Ovary (tissue), 3 donors: ENCODE data around the gene OBP2B.

Experiments used
- EP300 ChIP-seq: sonication (generic); formaldehyde crosslinking; IDR thresholded peaks from one replicate; pipeline ENCODE4 v1.6.1; 2017; ENCODE audit warnings: antibody characterized with exemption
- POLR2A ChIP-seq: fragments of 450-650 bp; IDR thresholded peaks from one replicate; pipeline ENCODE4 v1.6.1; 2017; ENCODE audit warnings: antibody characterized with exemption, mild to moderate bottlenecking, moderate library complexity
- TF ChIP-seq, protein P1 (sequence below), 3 donors: fragments of 450-650 bp in 2 of 3; fragments of 200-600 bp in 1 of 3; IDR thresholded peaks; one replicate each; pipeline versions ENCODE4 v1.5.1 to v1.8.0; 2016 to 2022; ENCODE audit warnings: antibody characterized with exemption in 3 of 3, mild to moderate bottlenecking in 1 of 3
- donor health status: DM: no; HTN: no; CAD: no.

DNA sequence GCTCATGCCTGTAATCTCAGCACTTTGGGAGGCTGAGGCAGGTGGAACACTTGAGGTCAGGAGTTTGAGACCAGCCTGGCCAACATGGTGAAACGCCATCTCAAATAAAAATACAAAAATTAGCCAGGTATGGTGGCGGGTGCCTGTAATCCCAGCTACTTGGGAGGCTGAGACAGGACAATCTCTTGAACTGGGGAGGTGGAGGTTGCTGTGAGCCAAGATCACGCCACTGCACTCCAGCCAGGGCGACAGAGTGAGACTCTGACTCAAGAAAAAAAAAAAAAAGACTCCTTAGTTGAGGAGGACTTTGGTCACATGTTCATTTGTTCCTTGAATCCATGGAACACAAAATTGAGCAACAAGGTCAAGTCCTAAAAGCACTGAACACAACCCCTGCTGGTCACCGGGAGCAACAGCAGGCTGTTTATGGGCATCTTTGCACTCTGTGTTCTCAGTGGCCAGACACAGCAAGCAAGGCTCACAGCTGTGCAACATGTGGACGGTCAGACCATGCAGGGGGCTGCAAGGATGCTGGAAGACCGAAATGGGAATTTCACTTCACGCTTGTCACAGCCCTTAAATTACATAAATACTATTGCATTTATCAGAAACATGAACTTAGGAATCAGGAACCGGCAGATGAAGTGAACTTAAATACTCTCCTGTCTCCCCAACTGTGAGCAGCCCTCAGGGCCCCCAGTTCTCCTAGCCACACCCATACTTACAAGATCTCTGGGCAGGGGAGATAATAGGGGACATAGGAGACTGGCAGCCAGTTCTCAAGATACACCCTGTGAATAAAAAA is 48.1 kb downstream of the OBP2B start:
- no peak for TF ChIP-seq POLR2A
- TF ChIP-seq, protein P1, sequence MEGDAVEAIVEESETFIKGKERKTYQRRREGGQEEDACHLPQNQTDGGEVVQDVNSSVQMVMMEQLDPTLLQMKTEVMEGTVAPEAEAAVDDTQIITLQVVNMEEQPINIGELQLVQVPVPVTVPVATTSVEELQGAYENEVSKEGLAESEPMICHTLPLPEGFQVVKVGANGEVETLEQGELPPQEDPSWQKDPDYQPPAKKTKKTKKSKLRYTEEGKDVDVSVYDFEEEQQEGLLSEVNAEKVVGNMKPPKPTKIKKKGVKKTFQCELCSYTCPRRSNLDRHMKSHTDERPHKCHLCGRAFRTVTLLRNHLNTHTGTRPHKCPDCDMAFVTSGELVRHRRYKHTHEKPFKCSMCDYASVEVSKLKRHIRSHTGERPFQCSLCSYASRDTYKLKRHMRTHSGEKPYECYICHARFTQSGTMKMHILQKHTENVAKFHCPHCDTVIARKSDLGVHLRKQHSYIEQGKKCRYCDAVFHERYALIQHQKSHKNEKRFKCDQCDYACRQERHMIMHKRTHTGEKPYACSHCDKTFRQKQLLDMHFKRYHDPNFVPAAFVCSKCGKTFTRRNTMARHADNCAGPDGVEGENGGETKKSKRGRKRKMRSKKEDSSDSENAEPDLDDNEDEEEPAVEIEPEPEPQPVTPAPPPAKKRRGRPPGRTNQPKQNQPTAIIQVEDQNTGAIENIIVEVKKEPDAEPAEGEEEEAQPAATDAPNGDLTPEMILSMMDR (IDR thresholded peaks at IDR 0.05): peak in 2 of 3 donors; percentile 67 to 70
- no peak for TF ChIP-seq EP300
